GM21786 (cell line): ENCODE data around the gene KRTAP10-12.
"Not testable (repeated sequence)": the region's sequence is repeated elsewhere in the genome, so short reads cannot be mapped to it uniquely, and the experiment has no call there.

Source experiments
- ATAC-seq: cut with Tn5 transposase; IDR thresholded peaks from one replicate; pipeline ENCODE4 v1.9.1; 2021; ENCODE audit not compliant: unreplicated experiment

KRTAP10-12 gene

GRCh38 chr21:44670642-44671432 is 26.1 kb upstream of the KRTAP10-12 start:
- no peak for ATAC-seq

- no peak for ATAC-seq
These were observed 25.1 kb upstream of the KRTAP10-12 start for GRCh38 chr21:44671911-44672310.

- no peak for ATAC-seq
These were observed 19.1 kb upstream of the KRTAP10-12 start for GRCh38 chr21:44677881-44678280.

GRCh38 chr21:44681152-44681551 is 15.8 kb upstream of the KRTAP10-12 start:
- no peak for ATAC-seq

- ATAC-seq: no peak
These were observed 15.0 kb upstream of the KRTAP10-12 start, which contains the start of gene KRTAP12-1 for GRCh38 chr21:44681861-44682579. KRTAP12-1 (minus strand) TSS chr21:44682163; CDS start chr21:44682123, 40 bp downstream.

GRCh38 chr21:44682580-44683151 is 14.3 kb upstream of the KRTAP10-12 start:
- no peak for ATAC-seq

GRCh38 chr21:44684077-44684476 is 12.9 kb upstream of the KRTAP10-12 start:
- ATAC-seq: no peak

- ATAC-seq: no peak
These were observed 12.5 kb upstream of the KRTAP10-12 start for GRCh38 chr21:44684483-44684882.

- not testable (repeated sequence) for ATAC-seq
These were observed 11.9 kb upstream of the KRTAP10-12 start for GRCh38 chr21:44685050-44685449.

GRCh38 chr21:44686000-44686781 is 10.8 kb upstream of the KRTAP10-12 start:
- ATAC-seq: no peak

GRCh38 chr21:44686843-44687561 is 10.0 kb upstream of the KRTAP10-12 start:
- ATAC-seq: no peak

- no peak for ATAC-seq
These were observed 9.3 kb upstream of the KRTAP10-12 start for GRCh38 chr21:44687671-44688070.

- not testable (repeated sequence) for ATAC-seq
These were observed 7.2 kb upstream of the KRTAP10-12 start for GRCh38 chr21:44689740-44690139.

- no peak for ATAC-seq
These were observed 5.3 kb upstream of the KRTAP10-12 start for GRCh38 chr21:44691686-44692085.

- no peak for ATAC-seq
These were observed 4.0 kb upstream of the KRTAP10-12 start for GRCh38 chr21:44692798-44693512.

- ATAC-seq: no peak
These were observed 2.2 kb upstream of the KRTAP10-12 start for GRCh38 chr21:44694776-44695175.

- ATAC-seq: no peak
These were observed 1.8 kb upstream of the KRTAP10-12 start for GRCh38 chr21:44695184-44695583.

GRCh38 chr21:44695641-44696040 is 1.3 kb upstream of the KRTAP10-12 start:
- no peak for ATAC-seq

GRCh38 chr21:44696572-44696971 is 400 bp upstream of the KRTAP10-12 start:
- ATAC-seq: no peak
